Thoracic aorta (tissue), 2 donors: Measurements from ENCODE around the gene NPB. TPM values are rescaled to one million over a fixed set of nuclear protein-coding genes. Genes with fewer than 3 reads are reported as not detected.

Experiments
- ATAC-seq: fragments of 150-250 bp; one replicate; pipeline ENCODE4 v1.8.0; 2017; ENCODE audit warnings: low read depth; ENCODE audit not compliant: insufficient number of reproducible peaks, low FRiP score
- DNase-seq: peaks from one replicate; pipeline ENCODE4 v3.0.0-alpha.2; 2020; ENCODE audit warnings: low spot score
- H3K27ac ChIP-seq, 2 donors: fragments of 200-600 bp; sonication (generic); 1 replicate in 1 of 2; 2 replicates in 1 of 2; pipeline ENCODE4 v1.5.1; 2016; ENCODE audit warnings: mild to moderate bottlenecking in 2 of 2, moderate library complexity in 2 of 2
- H3K27me3 ChIP-seq: fragments of 200-600 bp; sonication (generic); replicated peaks from 2 replicates; pipeline ENCODE4 v1.6.0; 2016; ENCODE audit warnings: mild to moderate bottlenecking; ENCODE audit not compliant: insufficient read depth
- H3K36me3 ChIP-seq: fragments of 200-600 bp; sonication (generic); one replicate; pipeline ENCODE4 v1.5.1; 2016
- H3K4me1 ChIP-seq, 2 donors: fragments of 200-600 bp; sonication (generic); 1 replicate in 1 of 2; 2 replicates in 1 of 2; pipeline versions ENCODE4 v1.5.1 to v1.6.0; 2016; ENCODE audit warnings: low read depth in 2 of 2, mild to moderate bottlenecking in 1 of 2; ENCODE audit not compliant: control insufficient read depth in 1 of 2
- H3K4me3 ChIP-seq: fragments of 200-600 bp; sonication (generic); 2 replicates; pipeline ENCODE4 v1.5.1; 2016; ENCODE audit warnings: mild to moderate bottlenecking
- H3K9me3 ChIP-seq: fragments of 200-600 bp; sonication (generic); 2 replicates; pipeline ENCODE4 v1.5.1; 2016
- total RNA-seq, 2 donors: library from RNA; depleted of rRNA; stranded (reverse); fragments of >200 nt; gene quantifications; one replicate each; pipeline versions ENCODE4 v1.1.0 to v1.2.3, GENCODE V29; 2016
- TF ChIP-seq, protein P1 (sequence below): fragments of 200-600 bp; sonication (generic); IDR thresholded peaks from one replicate; pipeline ENCODE4 v1.5.1; 2019; ENCODE audit warnings: antibody characterized with exemption

Gene NPB
- total RNA-seq, 2 donors from 2014 or later = 0.35 to 2.6 TPM

DNA sequence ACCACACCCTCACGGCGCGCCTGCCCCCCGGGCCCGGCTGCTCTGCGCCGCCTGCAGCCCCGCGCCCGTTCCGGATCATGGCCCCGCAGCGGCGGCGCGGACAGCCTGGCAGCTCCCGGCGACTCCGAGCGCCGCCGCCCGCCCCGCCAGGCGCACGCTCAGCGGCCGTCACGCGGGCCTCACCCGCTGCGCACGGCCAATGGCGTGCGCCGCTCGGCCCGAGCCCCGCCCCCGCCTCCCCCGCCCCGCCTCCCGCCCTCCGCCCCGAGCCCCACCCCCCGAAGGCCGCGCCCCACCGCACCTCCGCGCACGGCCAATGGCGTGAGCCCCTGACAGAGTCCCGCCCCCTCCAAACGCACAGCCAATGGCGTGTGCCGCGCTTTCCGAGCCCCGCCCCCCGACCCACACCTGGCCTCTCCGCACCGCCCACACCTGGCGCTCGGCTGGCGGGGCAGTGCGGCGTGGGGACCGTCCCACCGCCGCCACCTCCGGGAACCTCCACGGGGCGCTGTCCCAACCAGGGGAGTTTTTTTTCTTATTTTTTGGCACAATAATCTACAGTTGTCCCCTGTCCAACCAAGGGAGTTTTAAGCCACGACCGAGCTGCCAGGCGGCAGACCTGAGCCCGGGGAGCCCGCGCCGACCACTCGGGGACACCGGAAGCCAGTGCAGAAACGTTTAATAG, 9.4 kb downstream of the NPB start, which contains the start of gene PCYT2:
Gene PCYT2 (minus strand): TSS at position 123 of the 685 bp plus-strand sequence. CDS start 44 bp downstream, at position 79.
- ATAC-seq (peak; percentile 86), DNase-seq (peak; percentile 53)
- TF ChIP-seq, protein P1, sequence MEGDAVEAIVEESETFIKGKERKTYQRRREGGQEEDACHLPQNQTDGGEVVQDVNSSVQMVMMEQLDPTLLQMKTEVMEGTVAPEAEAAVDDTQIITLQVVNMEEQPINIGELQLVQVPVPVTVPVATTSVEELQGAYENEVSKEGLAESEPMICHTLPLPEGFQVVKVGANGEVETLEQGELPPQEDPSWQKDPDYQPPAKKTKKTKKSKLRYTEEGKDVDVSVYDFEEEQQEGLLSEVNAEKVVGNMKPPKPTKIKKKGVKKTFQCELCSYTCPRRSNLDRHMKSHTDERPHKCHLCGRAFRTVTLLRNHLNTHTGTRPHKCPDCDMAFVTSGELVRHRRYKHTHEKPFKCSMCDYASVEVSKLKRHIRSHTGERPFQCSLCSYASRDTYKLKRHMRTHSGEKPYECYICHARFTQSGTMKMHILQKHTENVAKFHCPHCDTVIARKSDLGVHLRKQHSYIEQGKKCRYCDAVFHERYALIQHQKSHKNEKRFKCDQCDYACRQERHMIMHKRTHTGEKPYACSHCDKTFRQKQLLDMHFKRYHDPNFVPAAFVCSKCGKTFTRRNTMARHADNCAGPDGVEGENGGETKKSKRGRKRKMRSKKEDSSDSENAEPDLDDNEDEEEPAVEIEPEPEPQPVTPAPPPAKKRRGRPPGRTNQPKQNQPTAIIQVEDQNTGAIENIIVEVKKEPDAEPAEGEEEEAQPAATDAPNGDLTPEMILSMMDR = no peak
- H3K9me3 ChIP-seq = no peaks in the 10 kb centered on the region
- H3K4me3 ChIP-seq = peak within 1 kb of the TSS; percentile 81
- H3K4me1 ChIP-seq = peaks cover 6 to 14% of the 10 kb centered on the region in 2 donors
- peak within 1 kb of the TSS; percentile 66 to 85 for H3K27ac ChIP-seq
- peaks cover 28% of the 10 kb centered on the region for H3K36me3 ChIP-seq
- H3K27me3 ChIP-seq = no peaks in the 10 kb centered on the region

DNA sequence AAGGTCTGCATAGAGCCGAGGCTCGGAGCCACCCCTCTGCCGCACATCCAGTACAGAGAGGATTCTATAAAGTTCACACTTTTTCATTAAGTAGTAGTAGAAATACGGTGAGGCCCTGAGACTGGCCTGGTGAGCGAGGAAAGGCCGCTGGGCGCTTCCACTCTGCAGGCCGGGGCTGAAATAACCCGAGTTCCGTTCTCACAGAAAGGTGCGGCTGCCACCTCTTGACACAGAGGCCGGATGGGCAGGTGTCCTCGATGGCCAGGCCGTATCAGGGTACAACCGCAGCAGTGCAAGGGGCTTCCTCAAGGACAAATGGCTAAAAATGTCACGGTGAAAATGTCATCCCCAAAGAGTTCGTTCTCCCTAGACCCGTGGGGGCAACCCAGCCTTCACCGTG, 9.9 kb downstream of the NPB start:
- TF ChIP-seq, protein P1 = no peak
- Histone ChIP-seq H3K4me1 (peaks cover 12 to 20% of the 10 kb centered on the region in 2 donors), H3K36me3 (peaks cover 28% of the 10 kb centered on the region), H3K4me3 (peak overlapping the region; percentile 52), H3K27me3 (no peaks in the 10 kb centered on the region), H3K9me3 (no peaks in the 10 kb centered on the region), H3K27ac (peak overlapping the region; percentile 66 to 85)
- ATAC-seq = no peak
- DNase-seq = no peak

DNA sequence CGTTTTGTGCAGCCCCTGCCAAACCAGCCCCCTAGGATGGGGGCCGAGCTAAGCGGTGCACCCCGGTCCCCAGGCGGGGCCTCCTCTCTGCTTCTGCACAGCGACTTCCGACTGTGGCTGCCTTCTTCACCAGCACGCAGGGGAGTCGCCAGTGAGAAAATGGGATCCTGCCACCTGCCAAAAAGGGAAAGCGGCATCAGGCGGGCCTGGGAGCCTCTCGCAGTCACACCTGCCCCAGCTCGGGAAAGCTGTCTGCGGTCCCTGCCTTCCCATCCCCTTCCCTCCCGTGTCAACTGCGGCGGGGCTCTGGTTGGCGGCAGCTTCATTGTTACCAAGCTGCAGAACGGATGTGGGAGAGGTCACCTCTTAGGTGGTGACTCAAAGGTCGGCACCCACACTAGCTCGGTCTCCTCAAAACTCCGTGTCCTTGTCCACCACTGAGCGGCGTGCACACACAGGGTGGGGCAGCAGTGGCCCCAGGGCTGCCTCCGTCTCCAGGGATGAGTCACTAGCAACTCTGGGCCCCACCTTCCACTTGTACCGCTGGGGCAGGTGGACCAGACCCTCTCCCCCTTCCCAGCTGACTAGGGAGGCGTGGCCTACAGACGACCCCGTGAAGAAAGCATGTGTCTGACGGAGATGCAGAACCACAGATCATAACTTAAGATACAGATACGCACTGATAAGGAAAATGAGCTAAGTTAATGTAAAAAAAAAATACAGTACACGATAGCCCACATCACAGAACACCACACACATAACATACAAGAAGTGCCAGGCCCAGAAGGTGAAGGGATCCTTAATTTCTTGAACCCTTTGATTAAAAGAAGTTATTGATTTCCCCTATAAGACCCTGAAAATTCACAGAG, 10.6 kb downstream of the NPB start:
- no peak overlapping the region for H3K27ac ChIP-seq
- no peaks in the 10 kb centered on the region for H3K9me3 ChIP-seq
- no peak overlapping the region for H3K4me3 ChIP-seq
- no peak for ATAC-seq
- DNase-seq = no peak
- H3K36me3 ChIP-seq = peaks cover 28% of the 10 kb centered on the region
- TF ChIP-seq, protein P1 = no peak
- no peaks in the 10 kb centered on the region for H3K27me3 ChIP-seq
- peaks cover 15 to 26% of the 10 kb centered on the region in 2 donors for H3K4me1 ChIP-seq

DNA sequence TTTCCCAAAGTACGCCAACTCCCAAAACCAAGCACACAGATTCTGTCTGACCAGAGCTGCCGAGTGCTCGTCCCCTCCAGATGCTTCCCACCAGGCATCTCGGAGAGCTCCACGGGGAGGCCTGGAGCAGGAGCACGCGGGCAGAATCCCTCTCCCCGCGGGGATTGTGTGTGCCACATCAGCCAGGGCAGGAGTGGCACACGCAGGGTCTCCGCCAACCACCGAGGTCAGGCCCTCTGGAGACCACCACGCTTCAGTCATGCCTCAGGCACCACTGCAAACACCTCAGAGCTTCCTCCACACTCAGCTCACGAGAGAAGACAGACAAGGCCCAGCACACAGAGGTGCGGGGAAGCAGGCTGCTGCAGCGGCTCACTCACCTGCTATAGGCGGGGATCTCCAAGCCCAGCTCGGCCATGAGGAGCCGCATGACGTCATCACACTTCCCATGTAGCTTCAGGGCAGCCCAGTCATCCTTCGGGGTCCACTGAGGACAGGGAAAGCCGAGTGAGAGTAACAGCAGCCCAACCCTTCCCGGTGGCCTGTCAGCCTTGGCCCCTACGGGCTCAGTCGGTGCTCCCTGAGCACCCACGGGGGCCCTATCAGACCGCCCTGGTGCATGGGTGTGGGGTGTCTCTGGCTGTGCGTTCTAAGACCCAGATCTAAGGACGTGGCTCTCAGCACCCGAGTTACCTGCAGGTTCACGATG, 11.5 kb downstream of the NPB start:
- TF ChIP-seq, protein P1 = no peak
- H3K27me3 ChIP-seq = no peaks in the 10 kb centered on the region
- H3K9me3 ChIP-seq = no peaks in the 10 kb centered on the region
- H3K36me3 ChIP-seq = peaks cover 28% of the 10 kb centered on the region
- DNase-seq = no peak
- H3K4me3 ChIP-seq = no peak overlapping the region
- H3K4me1 ChIP-seq = peaks cover 19 to 30% of the 10 kb centered on the region in 2 donors
- H3K27ac ChIP-seq = no peak overlapping the region
- no peak for ATAC-seq
